Measurements from ENCODE around the gene SH3BP4. TPM values are rescaled to one million over a fixed set of nuclear protein-coding genes. Genes with fewer than 3 reads are reported as not detected.

The SH3BP4 gene
- total RNA-seq, 1 donor: 115 TPM

DNA sequence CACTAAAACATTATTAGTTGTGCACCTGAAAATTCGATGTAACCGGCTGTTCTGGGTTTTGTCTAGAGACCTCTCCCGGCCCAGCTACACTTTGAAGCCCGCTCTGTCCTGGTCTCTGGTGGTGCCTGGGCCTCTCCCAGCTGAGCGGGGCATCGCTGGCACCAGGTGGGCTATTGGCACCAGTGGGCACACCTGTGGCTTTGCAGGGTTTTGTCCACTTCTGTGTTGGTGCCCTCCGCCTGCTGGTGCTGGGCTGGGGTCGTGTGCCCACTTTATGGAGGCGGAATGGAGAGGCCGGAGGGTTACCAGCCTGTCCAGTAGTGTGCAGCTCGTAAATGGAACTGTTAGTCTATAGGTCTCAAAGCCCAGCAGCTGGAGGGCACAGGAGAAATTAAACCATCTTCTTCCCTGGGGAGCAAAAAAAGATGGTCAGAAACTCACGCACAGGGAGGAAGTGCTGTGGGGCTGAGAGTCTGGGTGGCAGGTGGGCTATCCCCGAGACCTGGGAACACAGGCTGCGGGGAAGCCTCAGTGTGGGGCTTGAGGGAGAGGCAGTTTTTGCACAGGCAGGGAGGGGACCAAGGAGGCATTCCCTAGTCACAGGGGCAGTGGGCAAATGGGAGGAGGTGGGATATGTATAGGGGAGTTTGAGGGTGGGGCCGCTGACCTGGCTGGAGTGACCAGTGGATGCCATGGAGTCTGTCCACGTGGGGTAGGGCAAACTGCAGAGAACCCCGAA lies 30.4 kb downstream of the SH3BP4 start:
- peak overlapping the region; percentile 30 for H3K4me3 ChIP-seq (ENCODE audit: low read depth, low read length)

DNA sequence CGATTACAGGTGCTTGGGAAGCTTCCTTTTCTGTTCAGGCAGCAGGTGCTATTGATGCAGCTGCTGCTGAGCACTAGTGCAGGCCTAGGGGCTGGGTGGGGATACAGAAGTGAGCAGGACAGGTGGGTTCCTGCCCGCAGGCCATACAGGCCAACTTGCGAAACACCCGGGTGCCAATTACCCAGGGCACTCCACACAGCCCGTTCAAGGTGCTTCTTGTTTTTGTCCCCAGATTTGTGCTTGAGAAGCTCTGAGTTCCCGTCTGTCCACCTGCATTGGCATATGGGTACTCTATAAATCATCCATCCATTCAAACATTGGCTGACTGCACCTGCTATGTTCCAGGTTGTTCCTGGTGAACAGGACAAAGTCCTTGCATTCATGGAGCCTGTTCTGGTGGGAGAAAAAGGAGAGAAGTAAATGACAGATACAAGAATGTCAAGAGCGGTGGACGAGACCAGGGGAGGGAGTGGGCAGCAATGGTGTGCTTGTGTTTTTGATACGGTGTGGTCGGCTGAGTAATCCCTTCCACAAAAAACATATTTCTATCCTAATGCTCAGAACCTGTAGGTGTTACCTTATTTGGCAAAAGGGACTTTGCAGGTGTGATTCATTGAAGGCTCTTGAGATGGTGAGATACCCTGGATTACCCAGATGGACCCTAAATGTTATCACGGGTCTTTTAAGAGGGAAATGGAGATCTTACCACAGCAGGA lies 31.4 kb downstream of the SH3BP4 start:
- no peak for DNase-seq (ENCODE audit: low read depth)
- TF ChIP-seq, protein P1, sequence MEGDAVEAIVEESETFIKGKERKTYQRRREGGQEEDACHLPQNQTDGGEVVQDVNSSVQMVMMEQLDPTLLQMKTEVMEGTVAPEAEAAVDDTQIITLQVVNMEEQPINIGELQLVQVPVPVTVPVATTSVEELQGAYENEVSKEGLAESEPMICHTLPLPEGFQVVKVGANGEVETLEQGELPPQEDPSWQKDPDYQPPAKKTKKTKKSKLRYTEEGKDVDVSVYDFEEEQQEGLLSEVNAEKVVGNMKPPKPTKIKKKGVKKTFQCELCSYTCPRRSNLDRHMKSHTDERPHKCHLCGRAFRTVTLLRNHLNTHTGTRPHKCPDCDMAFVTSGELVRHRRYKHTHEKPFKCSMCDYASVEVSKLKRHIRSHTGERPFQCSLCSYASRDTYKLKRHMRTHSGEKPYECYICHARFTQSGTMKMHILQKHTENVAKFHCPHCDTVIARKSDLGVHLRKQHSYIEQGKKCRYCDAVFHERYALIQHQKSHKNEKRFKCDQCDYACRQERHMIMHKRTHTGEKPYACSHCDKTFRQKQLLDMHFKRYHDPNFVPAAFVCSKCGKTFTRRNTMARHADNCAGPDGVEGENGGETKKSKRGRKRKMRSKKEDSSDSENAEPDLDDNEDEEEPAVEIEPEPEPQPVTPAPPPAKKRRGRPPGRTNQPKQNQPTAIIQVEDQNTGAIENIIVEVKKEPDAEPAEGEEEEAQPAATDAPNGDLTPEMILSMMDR (IDR thresholded peaks at IDR 0.05; ENCODE audit: insufficient read depth, low read depth, low read length): no peak
- H3K4me3 ChIP-seq (ENCODE audit: low read depth, low read length): no peak overlapping the region

More for the DNA sequence above, 30.4 kb downstream of the SH3BP4 start:
- TF ChIP-seq, protein P1 (IDR thresholded peaks at IDR 0.05; ENCODE audit: insufficient read depth, low read depth, low read length): no peak
- no peak for DNase-seq (ENCODE audit: low read depth)

DNA sequence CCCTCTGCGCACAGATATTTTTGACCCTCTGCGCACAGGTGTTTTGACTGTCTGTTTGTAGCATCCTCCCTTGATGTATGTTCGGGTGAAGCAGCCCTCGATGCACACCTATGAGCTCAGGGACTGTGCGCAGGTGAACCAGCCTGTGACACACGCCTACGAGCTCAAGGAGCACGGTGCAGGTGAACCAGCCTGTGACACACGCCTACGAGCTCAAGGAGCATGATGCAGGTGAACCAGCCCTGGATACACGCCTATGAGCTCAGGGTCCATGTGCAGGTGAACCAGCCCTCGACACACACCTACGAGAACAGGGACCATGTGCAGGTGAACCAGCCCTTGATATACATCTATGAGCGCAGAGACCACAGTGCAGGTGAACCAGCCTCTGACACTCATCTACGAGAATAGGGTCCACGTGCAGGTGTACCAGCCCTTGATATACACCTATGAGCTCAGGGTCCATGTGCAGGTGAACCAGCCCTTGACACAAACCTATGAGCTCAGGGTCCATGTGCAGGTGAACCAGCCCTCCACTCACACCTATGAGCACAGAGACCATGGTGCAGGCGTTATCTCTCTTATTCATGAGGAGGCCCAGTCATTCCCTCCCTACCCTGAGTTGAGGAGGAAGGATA lies 33.9 kb downstream of the SH3BP4 start:
- no peak overlapping the region for H3K4me3 ChIP-seq (ENCODE audit: low read depth, low read length)
- DNase-seq (ENCODE audit: low read depth): no peak
- TF ChIP-seq, protein P1 (IDR thresholded peaks at IDR 0.05; ENCODE audit: insufficient read depth, low read depth, low read length): no peak

DNA sequence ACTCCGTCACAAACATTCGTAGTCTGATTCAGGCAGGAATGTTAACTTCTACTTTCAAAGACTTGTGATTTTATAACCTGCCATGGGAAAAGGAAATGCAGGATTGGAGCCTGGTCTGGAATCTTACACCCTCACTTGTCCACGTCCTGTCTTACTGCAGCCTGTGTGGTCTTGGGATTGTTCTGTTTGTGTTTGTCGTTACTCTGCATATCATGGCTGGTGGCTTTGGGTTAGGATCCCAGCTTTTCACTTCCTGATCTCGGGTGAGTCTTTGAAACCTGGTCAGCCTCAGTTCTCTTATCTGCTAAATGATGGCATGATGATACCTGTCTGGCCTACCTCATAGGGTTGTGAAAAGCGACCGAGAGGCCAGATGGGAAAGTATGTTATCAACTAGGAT lies 34.6 kb downstream of the SH3BP4 start:
- no peak overlapping the region for H3K4me3 ChIP-seq (ENCODE audit: low read depth, low read length)
- peak; percentile 52 for DNase-seq (ENCODE audit: low read depth)
- TF ChIP-seq, protein P1 (IDR thresholded peaks at IDR 0.05; ENCODE audit: insufficient read depth, low read depth, low read length): no peak

DNA sequence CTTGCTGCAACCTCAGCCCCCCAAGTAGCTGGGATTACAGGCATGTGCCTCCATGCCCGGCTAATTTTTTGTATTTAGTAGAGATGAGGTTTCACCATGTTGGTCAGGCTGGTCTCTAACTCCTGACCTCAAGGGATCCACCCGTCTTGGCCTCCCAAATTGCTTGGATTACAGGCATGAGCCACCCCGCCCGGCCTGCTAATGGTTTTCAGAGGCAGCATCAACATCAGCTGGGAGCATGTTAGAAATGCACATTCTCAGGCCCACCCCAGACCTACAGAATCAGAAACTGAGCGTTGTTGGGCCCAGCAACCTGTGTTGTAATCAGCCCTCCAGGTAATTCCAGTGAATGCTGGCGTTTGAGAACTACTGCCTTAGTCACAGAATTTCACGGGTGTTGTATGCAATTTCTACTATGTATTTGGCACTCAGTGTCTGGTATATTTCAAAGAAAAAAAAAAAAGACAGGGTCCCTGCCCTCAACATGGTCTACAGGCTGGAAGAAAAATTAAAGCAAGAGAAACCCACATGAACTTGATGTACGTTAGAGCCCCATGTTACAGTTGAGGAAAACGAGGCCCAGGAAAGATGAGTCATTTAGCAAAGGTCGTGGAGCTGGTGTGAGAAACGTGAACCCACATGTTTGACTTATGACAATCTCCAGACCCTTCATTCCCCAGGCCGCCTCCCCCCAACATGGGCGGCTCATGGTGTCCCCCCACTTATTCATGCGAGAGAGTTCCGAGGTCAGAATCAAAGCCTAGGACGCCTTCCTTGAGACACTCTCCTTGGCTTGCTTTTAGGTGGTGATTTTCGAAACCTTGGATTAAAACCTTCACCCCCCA lies 35.3 kb downstream of the SH3BP4 start:
- H3K4me3 ChIP-seq (ENCODE audit: low read depth, low read length): no peak overlapping the region
- TF ChIP-seq, protein P1 (IDR thresholded peaks at IDR 0.05; ENCODE audit: insufficient read depth, low read depth, low read length): no peak
- DNase-seq (ENCODE audit: low read depth): no peak

DNA sequence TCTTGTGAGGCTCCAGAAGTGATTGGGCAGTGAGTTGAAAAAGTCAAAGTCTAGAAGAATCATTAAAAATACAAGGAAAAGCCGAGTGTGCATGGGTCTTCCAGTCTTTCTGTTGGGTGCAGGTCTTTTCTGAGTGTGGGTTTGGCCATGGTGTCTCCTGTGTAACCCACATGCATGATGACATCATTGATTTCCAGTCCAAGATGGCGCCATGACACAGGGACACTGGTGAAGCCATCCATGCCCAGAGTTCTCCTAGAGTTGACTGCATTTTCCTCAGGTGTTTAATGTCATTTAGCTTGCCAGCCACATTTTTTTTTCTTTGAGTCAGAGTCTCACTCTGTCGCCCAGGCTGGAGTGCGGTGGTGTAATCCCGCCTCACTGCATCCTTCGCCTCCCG lies 35.9 kb downstream of the SH3BP4 start:
- TF ChIP-seq, protein P1 (IDR thresholded peaks at IDR 0.05; ENCODE audit: insufficient read depth, low read depth, low read length): no peak
- no peak overlapping the region for H3K4me3 ChIP-seq (ENCODE audit: low read depth, low read length)
- DNase-seq (ENCODE audit: low read depth): no peak

Measured in fibroblast of villous mesenchyme (primary cell).